ENCODE data around the gene ROR2.
"Not testable (repeated sequence)": the region's sequence is repeated elsewhere in the genome, so short reads cannot be mapped to it uniquely, and the experiment has no call there.

The ROR2 gene

DNA sequence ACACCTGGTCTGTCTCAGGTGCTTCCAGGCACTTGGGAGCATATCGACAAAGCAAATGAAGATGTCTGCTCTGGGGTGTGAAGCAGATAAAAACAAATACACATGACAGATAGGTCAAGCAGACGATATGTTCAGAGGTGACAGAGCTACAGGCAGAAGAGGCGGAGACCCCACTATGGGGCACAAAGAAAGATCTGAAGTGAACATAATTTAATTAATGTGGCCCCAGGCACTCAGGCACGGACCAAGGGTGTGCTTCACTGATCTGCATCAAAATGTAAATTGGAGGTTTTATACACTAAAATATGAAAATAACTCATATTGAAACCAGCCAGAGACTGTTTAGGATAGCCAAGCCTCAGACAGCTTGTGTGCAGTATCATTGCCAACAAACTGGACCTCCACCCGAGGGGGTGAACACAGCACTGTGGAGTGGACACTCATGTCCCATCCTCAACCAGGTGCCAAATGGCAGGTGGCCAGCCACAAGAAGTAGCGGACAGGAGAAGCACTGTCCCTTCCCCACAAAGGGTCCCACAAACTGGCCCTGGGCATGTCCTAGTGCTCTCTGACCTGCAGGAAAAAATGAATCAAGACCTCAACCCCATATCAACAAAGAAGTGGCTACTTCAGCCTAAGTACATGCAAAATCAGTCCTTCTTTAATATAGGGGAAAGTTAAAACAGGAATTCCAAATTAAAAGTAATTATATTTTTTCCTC is 29.2 kb downstream of the ROR2 start:
- no peak for DNase-seq

DNA sequence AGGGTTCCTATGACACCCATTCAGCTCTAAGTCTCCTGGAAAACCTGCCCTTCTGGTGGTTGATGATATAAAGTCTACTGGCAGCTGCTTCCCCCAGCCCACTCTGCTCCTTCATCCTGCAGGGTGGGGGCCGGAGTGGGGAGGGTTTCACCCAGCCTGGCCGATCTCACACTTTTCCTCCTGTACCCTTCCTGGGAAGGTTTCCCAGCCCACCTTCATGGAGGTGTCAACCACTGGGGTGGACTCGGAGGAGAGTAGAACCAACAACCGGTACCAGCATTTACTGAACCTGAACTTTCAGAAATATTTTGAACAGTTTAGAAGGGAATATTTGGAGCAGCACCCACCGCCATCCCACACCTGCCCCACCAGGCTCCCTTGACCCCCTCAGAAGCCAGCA is 30.4 kb downstream of the ROR2 start:
- DNase-seq = no peak

DNA sequence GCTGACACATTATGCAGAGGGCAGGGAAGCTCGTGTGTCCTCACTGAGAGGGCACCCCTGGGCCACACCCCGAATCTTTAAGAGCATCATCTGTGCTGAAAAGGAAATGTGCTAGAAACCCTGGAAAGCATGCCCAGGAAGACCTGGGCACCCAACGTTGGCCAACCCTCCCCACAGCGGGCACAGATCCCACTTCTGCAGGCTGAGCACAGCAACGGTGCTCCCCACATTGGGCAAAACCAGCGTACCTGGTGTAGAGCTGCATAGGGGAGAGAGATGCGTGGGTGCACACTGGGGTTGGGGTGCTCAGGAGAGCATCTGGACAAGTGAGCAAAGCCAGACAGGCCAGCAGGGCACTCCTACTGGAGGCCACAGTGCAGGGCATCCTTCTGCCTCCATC is 32.6 kb downstream of the ROR2 start:
- DNase-seq = no peak

DNA sequence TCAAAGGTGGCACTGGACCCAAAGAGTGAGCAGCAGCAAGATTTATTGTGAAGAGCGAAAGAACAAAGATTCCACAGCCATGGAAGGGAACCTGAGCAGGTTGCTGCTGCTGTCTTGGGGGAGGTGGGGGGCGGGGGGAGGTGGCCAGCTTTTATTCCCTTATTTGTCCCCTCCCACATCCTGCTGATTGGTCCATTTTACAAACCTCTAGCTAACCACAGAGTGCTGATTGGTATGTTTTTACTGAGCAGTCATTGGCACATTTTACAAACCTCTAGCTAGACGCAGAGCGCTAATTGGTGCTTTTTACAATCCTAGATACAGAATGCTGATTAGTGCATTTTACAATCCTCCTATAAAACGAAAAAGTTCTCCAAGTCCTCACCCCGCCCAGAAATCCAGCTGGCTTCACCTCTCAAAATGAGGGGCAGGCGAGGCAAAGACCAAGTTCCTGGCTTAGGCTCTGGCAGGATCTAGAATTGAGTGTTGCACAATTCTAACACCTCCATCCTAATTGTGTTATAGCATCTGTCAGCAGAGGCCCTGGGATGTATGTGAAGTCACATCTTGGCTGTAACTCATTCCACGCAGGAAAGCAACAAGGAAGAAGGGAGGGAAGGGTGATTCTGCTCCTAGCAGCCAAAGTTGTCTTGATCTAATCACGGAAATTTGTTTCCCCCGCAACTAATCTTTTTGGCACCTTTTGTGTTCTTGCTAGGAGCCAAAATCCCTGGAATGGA is 34.3 kb downstream of the ROR2 start:
- no peak for DNase-seq

DNA sequence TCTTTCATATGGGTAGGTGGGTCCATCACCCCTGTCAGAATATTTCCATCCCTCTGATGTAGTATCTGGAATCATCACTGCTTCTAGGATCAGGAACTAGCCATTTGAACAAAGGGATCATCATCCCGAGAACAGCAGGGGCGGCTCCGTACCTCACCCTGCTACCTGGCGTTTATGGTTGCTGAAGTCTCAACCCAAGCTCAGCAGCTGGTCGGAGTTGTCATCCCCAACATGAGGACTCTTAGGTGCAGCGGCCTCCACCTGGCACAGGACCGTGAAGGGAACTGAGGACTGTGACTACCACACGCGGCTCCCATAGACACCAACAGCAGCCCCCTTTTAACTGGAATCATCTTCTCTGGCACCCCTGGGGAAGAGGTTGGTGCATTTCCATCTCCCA is 35.1 kb downstream of the ROR2 start:
- DNase-seq = no peak

DNA sequence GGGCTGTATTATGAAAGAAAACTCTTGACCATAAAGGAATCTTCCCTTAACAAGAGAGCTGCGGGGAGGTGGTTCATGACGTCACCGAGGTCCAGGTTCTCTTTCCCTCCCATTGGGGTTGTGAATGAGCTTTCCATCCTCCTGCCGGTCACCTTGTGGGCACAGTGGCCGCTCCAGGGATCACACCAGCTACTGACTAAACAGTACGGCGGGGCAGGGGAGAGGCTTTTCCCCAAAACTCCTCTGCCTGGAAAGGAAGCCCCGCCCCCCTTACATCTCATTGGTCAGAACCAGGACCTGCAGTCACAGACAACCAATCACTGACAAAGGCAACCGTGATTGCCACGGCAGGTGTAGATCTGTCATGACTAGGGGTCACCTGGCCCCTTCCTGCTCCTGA is 35.6 kb downstream of the ROR2 start:
- no peak for DNase-seq

DNA sequence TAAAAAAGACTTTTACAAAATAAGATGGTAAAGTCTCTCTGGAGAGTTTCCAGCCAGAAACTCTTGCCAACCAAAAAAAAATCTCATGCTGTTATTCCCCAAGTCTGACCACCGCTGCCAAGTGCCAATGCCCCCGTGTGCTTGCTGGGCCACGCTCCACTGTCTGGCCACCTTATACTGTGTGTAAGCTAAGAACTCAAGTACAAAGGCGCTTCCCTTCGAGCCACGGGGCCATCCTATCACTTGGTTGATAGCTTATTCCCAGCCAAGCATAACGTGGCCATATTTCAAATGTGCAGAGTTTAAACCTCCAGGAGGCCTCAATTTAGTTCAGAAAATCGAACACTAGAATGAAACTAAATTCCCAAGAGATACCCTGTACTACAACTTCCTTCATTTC is 36.0 kb downstream of the ROR2 start:
- no peak for DNase-seq

DNA sequence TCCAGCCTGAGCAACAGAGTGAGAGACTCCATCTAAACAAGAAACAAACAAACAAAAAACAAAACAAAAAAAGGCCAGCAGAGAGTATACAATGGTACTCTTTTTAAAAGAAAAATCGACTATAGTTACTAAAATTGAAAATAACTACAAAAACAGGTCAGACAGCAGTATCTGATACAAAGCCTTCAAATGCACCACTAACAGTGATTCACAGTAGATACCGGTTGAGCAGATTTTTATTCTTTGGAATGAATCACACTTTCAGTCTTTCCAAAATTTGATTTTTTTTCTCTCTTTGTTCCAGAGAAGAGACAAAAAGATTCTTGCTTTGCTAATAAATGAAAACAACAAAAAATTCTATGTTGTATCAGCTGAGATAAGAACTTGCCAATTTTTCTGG is 36.9 kb downstream of the ROR2 start:
- DNase-seq = no peak

DNA sequence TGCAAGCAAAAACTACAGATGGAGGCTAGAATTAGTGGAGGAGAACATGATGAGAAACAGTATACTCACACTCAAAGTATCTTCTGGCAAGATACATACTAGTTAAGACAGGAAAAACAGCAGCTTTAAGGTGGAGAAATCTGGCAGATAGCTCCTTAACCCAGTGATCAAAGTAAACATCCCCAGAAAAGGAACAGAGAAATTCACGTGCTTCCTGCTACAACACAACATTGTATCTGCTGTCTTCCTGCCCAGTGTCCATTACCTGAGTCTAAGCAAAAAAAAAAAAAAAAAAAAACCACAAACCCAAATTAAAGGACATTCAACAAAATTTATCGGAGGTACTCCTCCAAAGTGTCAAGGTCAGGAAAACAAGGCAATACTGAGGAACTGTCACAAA is 38.4 kb downstream of the ROR2 start:
- DNase-seq = no peak

DNA sequence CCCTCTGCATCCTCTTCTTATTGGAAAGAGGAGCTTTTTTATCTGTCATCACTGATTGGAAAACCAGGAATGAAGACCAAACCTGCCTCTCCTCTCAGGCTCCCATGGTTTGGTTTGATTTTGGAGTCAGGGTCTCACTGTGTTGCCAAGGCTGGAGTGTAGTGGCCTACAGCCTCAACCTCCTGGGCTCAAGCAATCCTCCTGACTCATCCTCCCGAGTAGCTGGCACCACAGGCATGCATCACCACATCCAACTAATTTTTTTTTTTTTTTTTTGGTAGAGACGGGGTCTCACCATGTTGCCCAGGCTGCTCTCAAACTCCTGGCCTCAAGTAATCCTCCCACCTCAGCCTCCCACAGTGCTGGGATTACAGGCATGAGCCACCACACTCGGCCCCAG is 40.8 kb downstream of the ROR2 start:
- DNase-seq = not testable (repeated sequence)

DNA sequence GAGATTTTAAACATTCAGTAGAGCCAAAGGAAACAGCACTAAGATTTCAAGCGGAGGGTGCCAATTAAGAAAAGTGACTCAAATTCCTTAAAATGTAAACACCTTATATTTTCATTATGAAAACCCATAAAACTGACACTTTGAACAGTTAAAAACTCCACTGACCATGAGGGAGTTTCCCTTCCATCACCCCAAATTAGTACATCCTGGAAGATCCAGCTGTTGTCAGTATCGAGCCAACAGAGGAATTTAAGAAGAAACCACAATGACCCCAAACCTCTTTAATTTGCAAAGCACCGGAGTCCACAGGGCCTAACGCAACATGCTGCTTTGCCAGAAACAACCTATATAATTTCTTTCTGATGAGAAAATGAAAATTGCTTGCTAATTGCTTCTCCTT is 41.3 kb downstream of the ROR2 start:
- no peak for DNase-seq

DNA sequence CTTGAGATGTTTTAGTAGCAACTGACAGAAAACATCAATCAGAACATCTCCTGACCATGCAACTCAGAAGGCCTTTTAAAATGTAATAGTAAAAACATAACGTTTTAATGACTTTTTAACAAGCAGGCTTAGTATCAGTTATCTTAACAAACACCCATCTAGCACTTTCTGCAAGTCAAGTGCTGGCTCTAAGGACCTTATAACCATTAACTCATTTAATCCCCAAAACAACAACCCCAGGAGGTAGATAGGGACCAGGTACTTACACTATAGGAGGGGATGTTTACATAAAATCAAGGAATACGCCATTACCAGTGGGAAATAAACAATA is 41.8 kb downstream of the ROR2 start:
- DNase-seq = no peak

DNA sequence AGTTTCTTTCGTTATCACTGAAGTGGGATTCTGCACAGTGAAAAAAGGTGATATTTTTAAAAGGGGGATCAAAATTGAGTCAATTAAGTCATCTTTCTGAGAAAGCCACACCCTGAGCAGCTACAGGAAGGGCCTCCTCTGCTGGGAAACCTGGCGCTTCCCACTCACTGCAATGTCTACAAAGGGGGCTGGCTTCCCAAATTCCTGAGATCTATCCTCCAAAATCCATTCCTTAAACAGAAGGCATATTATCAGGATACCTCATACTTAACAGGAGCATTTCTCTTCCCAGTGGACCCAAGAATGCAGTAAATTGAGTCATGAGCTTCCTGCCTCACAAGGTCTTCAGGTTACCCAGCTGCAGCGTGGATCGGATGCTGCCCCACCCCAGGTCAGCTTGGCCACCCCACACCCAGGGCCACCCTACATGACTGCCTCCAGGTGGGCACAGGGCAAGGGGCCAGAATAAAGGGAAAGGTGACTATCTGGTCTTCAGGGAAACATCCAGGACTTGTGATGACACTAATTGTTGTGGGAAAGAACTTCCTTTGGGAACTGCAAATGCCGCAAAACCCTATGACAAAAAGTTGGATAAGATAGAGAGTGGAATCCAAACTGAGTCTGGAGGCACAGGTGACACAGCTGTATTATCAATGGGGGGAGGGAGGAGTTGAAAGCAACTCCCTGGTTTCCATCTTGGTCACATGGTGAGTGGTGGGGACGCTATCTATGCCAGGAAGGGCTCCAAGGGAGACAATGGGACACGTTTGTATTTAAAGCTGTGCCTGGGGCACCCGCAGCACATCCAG is 42.3 kb downstream of the ROR2 start:
- DNase-seq = no peak

DNA sequence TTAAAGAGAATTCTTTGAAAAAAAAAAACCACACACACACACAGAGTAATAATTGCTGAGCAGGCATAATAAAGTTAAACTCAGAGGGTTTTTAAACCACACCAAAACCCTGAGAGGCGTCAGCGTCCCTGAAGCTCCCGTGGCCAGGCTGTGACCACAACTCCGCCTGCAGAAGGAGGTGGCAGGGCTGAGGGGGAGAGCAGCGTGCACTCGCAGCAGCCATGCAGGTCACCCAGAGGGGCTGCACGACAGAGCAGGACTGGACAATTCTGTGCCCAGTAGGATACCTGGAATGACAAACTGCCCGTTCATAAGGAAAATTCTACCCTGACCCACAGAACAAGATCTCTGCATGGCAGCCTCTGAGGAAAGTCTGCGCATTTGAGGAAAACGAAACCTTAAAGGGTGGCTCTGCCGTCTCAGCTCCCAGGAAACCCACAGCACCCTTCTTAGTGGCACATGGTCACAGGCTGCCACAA is 44.0 kb downstream of the ROR2 start:
- DNase-seq = peak; percentile 31

DNA sequence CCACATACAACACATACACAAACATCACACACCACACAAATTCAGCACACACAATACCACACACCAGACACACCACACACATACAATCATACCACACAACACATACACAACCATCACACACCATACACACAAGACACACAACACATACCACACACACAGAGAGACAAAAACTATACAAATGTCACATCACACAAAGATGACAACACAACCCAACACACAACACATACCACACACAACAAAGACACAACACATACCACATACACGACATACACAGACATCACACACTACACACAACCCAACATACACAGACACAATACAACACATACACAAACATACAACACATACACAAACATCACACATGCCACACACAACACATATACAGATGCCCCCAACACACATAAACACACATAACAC is 44.8 kb downstream of the ROR2 start:
- no peak for DNase-seq

DNA sequence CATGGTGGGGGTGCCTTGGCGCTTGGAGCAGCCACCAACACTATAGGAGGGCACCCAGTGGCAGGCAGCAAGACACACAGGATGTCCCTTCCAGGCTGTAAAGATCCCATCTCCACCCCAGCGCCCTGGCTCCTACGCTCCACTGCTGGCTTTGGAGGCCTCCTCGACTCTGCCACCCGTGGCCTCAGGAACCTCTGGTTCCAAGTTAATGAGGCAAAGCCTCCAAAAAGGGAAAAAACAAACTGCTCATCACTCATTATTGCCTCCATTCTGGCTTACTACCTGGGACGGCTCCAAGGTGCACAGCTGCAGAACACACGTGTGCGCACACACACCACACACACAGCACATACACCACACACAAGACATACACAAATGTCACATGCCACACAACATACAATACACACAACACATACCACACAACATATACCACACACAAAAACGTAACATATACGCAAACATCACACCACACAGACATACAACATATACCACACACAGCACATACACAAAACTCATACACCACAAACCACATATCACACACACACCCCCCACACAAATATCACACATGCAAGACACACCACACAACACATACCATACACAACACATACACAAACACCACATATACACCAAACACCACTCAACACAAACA is 45.3 kb downstream of the ROR2 start:
- DNase-seq = no peak

DNA sequence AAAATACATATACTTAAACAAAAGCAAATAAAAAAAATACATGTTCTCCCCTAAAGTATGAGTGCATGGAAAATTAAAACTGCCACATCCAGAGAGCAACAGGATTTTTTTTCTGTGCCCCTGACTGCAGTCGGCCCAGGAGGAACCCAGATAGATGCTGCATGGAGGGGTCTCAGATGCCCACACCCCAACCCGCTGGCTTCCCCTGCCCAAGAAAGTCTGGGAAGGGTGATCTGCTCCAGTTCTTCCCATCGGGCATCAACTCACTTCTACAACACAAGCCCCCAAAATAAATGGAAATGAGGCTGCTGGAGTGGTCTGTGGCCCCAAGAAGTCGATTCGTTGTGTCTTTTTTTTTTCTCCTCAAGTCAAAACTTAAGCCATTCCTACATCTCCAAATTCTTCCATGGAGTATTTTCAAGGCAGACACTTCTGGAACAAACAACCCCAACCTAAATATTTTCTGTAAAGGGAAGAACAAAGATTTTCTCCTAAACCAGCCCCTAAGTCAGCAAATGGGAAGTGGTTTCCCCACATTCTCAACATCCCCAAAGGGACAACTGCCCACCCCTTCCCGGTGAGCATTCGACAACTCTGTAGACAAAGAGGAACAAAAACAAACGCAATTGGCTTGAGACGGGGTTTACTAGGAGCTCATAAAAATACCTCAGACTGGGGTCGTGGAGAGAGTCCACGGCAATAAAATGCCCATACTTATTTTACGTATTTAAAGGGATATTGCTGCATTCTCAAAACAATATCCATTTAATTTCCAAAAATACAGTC is 46.7 kb downstream of the ROR2 start:
- DNase-seq = no peak

DNA sequence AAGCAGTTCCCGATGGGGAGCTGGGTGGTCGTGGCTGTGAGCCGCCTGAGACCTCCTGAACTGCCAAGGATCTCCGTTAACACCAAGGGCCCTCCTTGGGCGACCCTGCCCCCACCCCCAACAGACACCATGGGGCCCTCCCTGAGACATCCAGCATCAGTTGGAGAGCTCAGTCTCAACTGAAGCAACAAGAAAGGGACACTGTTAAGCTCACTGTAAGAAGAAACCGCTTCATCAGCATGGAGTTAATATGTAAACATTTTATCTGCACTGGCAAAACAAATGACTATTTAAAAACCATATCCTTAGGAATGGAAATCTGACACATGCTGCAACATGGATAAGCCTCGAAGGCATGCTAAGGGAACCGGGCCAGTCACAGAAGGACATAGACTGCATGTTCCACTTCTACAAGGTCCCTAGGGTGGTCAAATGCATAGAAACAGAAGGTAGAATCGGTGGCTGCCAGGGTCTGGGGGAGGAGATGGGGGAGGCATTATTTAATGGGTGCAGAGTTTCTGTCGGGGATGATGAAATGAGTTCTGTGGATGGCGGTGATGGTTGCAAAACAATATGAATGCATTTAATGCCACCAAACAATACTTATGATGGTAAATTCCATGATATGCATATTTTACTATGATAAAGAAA is 47.4 kb downstream of the ROR2 start:
- no peak for DNase-seq

DNA sequence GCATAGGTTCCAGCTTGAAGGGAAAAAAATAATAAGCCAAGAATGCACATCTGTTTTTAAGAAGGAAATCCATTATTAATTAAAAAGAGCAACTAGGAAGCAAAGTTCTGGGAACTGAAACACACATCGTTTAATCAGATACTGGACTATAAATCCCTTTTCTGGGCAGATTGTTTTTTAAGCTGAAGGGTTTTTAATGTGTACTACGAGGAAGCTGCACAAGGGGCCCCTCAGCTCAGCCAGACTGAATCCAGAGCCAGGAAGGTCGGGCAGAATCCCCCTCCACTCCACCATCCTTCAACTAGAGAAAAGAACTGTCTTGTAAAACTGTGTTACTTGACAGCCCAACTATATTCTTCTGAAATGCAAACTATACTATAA is 49.2 kb downstream of the ROR2 start:
- no peak for DNase-seq

DNA sequence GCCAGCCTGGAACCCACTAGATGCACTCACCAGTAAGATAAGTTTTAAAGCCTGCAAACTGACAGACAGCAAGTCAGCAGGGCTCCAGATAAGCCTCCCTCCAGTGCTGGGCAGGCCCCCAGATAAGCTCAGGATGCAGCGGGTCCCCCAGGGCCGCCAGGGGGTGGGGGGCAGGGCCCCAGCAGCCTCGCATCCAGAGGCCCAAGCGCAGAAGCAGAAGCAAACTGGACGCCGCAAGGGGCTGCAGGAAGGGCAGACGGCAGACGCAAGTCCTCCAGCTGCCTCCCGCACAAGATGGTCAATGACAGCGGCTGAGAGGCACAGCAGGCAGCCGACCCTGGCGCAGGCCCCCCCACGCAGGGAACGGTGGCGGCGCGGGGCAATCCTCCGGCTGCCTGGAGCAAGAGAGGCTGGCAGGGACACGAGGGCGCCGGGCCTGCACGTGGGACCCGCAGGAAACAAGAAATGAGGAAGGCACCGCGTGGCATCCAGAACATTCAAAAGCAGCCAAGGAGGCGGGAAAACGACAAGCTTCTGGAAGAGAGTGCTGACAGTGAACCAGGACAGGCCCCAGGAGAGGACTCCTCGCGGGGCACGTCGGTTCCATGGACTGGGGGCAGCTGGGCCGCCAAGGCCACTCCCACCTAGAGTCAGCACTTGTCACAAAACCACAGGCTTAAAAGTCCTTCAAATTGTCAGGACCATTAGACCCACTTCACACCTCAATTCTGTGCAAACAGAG is 49.8 kb downstream of the ROR2 start:
- DNase-seq = no peak

DNA sequence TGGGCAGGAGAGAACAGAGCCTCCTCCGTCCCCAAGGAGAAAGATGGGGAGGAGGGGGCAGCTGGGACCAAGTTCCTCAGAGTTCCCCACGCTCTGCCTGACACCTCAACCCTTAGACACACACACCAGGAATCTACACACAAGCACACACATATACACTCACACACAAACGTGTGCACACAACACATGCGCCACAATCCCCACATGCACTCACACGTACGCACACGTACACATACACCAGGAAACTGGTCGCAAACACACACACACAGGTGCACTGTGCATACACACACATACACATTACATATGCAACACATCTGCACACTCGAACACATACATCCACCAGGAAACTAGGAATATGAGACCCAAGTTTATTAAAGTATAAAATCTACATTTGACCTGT is 50.4 kb downstream of the ROR2 start:
- DNase-seq = no peak

DNA sequence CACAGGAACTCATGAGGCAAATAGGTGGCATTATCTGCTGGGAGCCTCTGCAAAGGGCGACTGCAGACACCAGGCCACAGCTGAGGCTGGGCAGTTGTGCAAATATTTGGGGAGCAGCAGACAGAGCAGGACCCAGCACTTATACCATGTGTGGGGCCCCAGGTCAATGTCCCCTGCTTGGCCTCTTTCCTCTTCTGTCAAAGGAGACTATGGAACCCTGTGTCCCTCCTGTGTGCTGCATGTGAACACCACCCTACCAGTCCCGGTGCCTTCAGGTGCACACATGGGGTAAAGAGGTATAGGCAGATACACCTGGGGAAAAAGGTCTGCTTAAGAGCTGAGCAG is 50.8 kb downstream of the ROR2 start:
- no peak for DNase-seq

Measured in stimulated activated CD4-positive, alpha-beta T cell treated with anti-CD3 and anti-CD28 coated beads, Interleukin-4, amount 100 ng/mL, for 24 hours (primary cell).